PC-9 (cell line): ENCODE measurements around the gene FURIN. TPM values are rescaled to one million over a fixed set of nuclear protein-coding genes. Genes with fewer than 3 reads are reported as not detected.

ENCODE experiments used
- BruUV-seq: library from RNA; stranded (reverse); fragments of 400-500 nt; replicated peaks from 2 replicates; lab custom pipeline; 2021; lab: Mats Ljungman, UMichigan
- CTCF ChIA-PET: fragments of 300-600 bp; sonication (Branson Sonifier 250); formaldehyde crosslinking; loops from one replicate; lab custom pipeline; 2022; ENCODE audit warnings: antibody characterized with exemption; lab: Charles Lee
- POLR2A ChIA-PET: fragments of 300-600 bp; sonication (Branson Sonifier 250); formaldehyde crosslinking; loops from one replicate; lab custom pipeline; 2022; ENCODE audit warnings: antibody characterized with exemption; ENCODE audit not compliant: unreplicated experiment; lab: Charles Lee
- DNase-seq, 2 experiments: peaks; one replicate each; pipeline versions ENCODE4 v3.0.0 to v3.0.0-alpha.2; 2015 to 2022; ENCODE audit warnings: mixed read lengths in 1 of 2
- H2AFZ ChIP-seq: fragments of 200-600 bp; sonication (generic); 2 replicates; pipeline ENCODE4 v1.8.1; 2017; ENCODE audit warnings: antibody characterized with exemption
- H3F3A ChIP-seq: fragments of 200-600 bp; sonication (generic); 2 replicates; pipeline ENCODE4 v1.8.1; 2017; ENCODE audit warnings: antibody characterized with exemption, mild to moderate bottlenecking, low read depth; ENCODE audit not compliant: insufficient read depth
- H3K27ac ChIP-seq: fragments of 200-600 bp; sonication (generic); 2 replicates; pipeline ENCODE4 v1.6.1; 2016; ENCODE audit warnings: mixed run types
- H3K27me3 ChIP-seq: fragments of 200-600 bp; sonication (generic); 2 replicates; pipeline ENCODE4 v1.6.1; 2016; ENCODE audit warnings: low read depth, mixed run types; ENCODE audit not compliant: insufficient read depth
- H3K36me3 ChIP-seq: fragments of 200-600 bp; sonication (generic); 2 replicates; pipeline ENCODE4 v1.6.1; 2016; ENCODE audit warnings: low read depth, mixed run types
- H3K4me1 ChIP-seq: fragments of 200-600 bp; sonication (generic); replicated peaks from 2 replicates; pipeline ENCODE4 v1.6.1; 2016; ENCODE audit warnings: mixed run types; ENCODE audit not compliant: insufficient read depth
- H3K4me2 ChIP-seq: fragments of 200-600 bp; sonication (generic); 2 replicates; pipeline ENCODE4 v1.6.1; 2017; ENCODE audit warnings: mixed run types
- H3K4me3 ChIP-seq: fragments of 200-600 bp; sonication (generic); 2 replicates; pipeline ENCODE4 v1.6.1; 2016; ENCODE audit warnings: mixed run types
- H3K79me2 ChIP-seq: fragments of 200-600 bp; sonication (generic); 2 replicates; pipeline ENCODE4 v1.6.1; 2017; ENCODE audit warnings: low read depth, mixed run types
- H3K9me2 ChIP-seq: fragments of 200-600 bp; sonication (generic); 2 replicates; pipeline ENCODE4 v1.8.1; 2017; ENCODE audit warnings: mild to moderate bottlenecking; ENCODE audit not compliant: insufficient read depth
- H3K9me3 ChIP-seq: fragments of 200-600 bp; sonication (generic); 2 replicates; pipeline ENCODE4 v1.8.1; 2016; ENCODE audit warnings: low read depth; ENCODE audit not compliant: insufficient read depth
- H4K20me1 ChIP-seq: fragments of 200-600 bp; sonication (generic); 2 replicates; pipeline ENCODE4 v1.8.1; 2017; ENCODE audit not compliant: insufficient read depth
- EZH2 ChIP-seq: fragments of 200-600 bp; sonication (generic); IDR thresholded peaks from 2 replicates; pipeline ENCODE4 v1.8.0; 2017; ENCODE audit warnings: antibody characterized with exemption, low read depth
- intact Hi-C: fragments of 100-400 bp; cut with micrococcal nuclease; formaldehyde crosslinking; loops from one replicate; pipeline ENCODE4 v1.10.0; 2022; ENCODE audit not compliant: unreplicated experiment
- total RNA-seq: library from RNA; stranded (reverse); gene quantifications from 2 replicates; pipeline ENCODE4 v1.2.3, GENCODE V29; 2021
- TF ChIP-seq, protein P1 (sequence below): fragments of 200-600 bp; sonication (generic); conservative IDR thresholded peaks from 2 replicates; pipeline ENCODE4 v1.6.1; 2017; ENCODE audit warnings: mixed run types, antibody characterized with exemption, mild to moderate bottlenecking, moderate library complexity

Gene FURIN
- total RNA-seq, 1 experiment from 2014 or later: 50.4 TPM

DNA sequence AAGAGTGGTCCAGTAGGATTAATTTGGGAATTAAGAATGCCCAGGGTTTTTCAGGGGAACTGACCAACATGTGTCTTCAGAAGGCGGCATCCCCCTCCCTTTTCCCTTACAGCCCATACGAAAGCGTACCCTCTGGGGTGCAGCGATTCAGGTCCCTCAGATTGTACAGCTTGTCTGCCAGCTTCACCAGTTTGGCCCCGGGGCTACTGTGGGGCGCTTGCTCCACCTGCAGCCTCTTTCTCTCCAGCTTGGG lies 63.1 kb downstream of the FURIN start:
- peak overlapping the region; percentile 100; the same call in 1 of the 2 replicates for H2AFZ ChIP-seq
- no peaks in the 10 kb centered on the region for H3K36me3 ChIP-seq
- H3K9me3 ChIP-seq: no peaks in the 10 kb centered on the region
- H3F3A ChIP-seq: peaks cover 15% of the 10 kb centered on the region; the same call in 1 of the 2 replicates
- no peaks in the 10 kb centered on the region for H3K9me2 ChIP-seq
- peaks cover 11% of the 10 kb centered on the region for H3K79me2 ChIP-seq
- H3K4me3 ChIP-seq: peak overlapping the region; percentile 88; the same call in 1 of the 2 replicates
- TF ChIP-seq, protein P1, sequence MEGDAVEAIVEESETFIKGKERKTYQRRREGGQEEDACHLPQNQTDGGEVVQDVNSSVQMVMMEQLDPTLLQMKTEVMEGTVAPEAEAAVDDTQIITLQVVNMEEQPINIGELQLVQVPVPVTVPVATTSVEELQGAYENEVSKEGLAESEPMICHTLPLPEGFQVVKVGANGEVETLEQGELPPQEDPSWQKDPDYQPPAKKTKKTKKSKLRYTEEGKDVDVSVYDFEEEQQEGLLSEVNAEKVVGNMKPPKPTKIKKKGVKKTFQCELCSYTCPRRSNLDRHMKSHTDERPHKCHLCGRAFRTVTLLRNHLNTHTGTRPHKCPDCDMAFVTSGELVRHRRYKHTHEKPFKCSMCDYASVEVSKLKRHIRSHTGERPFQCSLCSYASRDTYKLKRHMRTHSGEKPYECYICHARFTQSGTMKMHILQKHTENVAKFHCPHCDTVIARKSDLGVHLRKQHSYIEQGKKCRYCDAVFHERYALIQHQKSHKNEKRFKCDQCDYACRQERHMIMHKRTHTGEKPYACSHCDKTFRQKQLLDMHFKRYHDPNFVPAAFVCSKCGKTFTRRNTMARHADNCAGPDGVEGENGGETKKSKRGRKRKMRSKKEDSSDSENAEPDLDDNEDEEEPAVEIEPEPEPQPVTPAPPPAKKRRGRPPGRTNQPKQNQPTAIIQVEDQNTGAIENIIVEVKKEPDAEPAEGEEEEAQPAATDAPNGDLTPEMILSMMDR: no peak
- CTCF ChIA-PET: interaction anchor here (0.5 to 2.2 kb wide), 8 partner anchors 10 to 638 kb away, joined by 3 to 11 read pairs (median 4); partner anchors contain the start of genes MAN2A2 and VPS33B
- no peaks in the 10 kb centered on the region for H4K20me1 ChIP-seq
- intact Hi-C loops: loop anchor here (1.0 to 10.0 kb wide), 6 partner anchors 29 to 829 kb away; partner anchors contain the start of genes BLM, IDH2 and MAN2A2
- no peaks in the 10 kb centered on the region for H3K27me3 ChIP-seq
- BruUV-seq: no TSS peak
- no peak overlapping the region for H3K27ac ChIP-seq
- peaks cover 33% of the 10 kb centered on the region for H3K4me1 ChIP-seq
- POLR2A ChIA-PET: interaction anchor here (0.5 to 0.6 kb wide), 3 partner anchors 30 to 1879 kb away, joined by 3 to 7 read pairs (median 4); no protein-coding TSS in a partner anchor
- no peak for DNase-seq
- peak overlapping the region; percentile 73 for H3K4me2 ChIP-seq

DNA sequence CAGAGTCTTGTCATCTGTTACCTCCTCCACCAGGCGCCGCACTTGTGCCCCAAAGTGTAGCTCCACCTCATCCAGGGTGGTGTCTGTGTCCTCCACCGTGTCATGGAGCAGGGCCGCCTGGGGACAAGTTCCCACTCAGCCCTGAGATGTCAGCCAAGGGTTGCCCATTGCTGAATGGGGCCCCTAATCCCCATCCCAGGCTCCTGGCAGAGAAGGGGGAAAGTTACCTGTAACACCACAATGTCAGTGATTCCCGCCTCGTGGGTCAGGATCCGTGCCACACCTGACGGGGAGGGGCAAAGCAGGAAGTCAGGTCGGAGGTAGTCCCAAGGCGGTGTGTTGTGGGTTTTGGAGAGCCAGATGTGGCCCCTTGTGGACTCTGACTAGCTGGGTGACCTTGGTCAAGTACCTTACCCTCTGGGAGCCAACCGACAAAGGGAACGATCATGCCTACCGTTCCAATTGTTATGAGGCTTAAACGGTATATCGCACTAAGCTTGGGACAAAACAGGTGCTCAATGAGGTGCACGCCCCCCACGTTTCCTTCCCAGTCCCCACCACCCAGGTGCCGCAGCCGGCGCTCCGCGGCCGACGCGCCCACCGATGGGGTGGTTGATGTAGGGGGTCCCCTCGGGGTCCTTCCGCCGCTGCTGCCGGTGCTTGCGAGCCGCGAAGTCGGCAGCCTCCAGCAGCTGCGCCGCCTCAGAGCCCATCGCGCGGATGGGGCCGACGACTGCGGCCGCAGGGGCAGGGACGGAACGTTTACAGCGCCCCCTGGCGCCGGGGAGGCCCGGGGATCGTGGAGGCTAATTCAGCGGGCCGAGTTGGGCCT lies 63.7 kb downstream of the FURIN start, which contains the start of gene HDDC3:
Gene HDDC3 (minus strand): TSS at position 722 of the 832 bp plus-strand sequence. CDS start 9 bp downstream, at position 713.
- Histone ChIP-seq H4K20me1 (no peaks in the 10 kb centered on the region), H3K36me3 (no peaks in the 10 kb centered on the region), H2AFZ (peak within 1 kb of the TSS; percentile 100), H3K4me1 (peaks cover 33% of the 10 kb centered on the region), H3K4me2 (peak within 1 kb of the TSS; percentile 73), H3K9me3 (no peaks in the 10 kb centered on the region), H3K27ac (peak within 1 kb of the TSS; percentile 58), H3F3A (peaks cover 15% of the 10 kb centered on the region; the same call in 1 of the 2 replicates), H3K4me3 (peak within 1 kb of the TSS; percentile 88), H3K9me2 (no peaks in the 10 kb centered on the region), H3K79me2 (peaks cover 11% of the 10 kb centered on the region), H3K27me3 (no peaks in the 10 kb centered on the region)
- intact Hi-C loops: loop anchor here (1.0 to 10.0 kb wide), 7 partner anchors 29 to 830 kb away; partner anchors contain the start of genes BLM, IDH2 and MAN2A2
- BruUV-seq: no TSS peak
- CTCF ChIA-PET: interaction anchor here (0.6 to 2.2 kb wide), 10 partner anchors 10 to 866 kb away, joined by 3 to 11 read pairs (median 4); partner anchors contain the start of genes MAN2A2 and VPS33B
- TF ChIP-seq, protein P1: peak; percentile 88
- no peak for TF ChIP-seq EZH2
- POLR2A ChIA-PET: interaction anchor here (0.5 to 0.6 kb wide), 3 partner anchors 31 to 1879 kb away, joined by 3 to 7 read pairs (median 4); no protein-coding TSS in a partner anchor
- DNase-seq: peak; percentile 84 to 89

DNA sequence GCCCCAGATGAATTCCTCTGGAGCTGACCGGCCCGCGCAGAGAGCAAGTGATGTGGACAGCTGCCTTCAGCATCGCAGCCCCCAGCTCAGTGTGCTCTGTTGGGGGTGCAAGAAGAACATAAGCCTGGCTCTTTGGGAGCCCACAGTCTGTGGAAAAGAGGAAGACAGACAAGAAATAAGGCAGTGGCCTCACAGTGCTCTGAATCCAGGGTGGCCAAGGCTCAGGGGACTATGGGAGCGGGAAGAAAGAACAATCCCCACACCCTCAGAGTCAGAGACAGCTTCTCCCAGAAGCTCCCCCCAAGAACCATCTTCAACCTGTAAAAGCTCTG lies 64.2 kb downstream of the FURIN start:
- Histone ChIP-seq H3K27ac (no peak overlapping the region), H4K20me1 (no peaks in the 10 kb centered on the region), H2AFZ (peak overlapping the region; percentile 100), H3K9me2 (no peaks in the 10 kb centered on the region), H3K4me3 (peak overlapping the region; percentile 88; the same call in 1 of the 2 replicates), H3K4me2 (peak overlapping the region; percentile 73), H3K27me3 (no peaks in the 10 kb centered on the region), H3K9me3 (no peaks in the 10 kb centered on the region), H3K36me3 (no peaks in the 10 kb centered on the region), H3K79me2 (peaks cover 11% of the 10 kb centered on the region), H3K4me1 (peaks cover 33% of the 10 kb centered on the region), H3F3A (peaks cover 15% of the 10 kb centered on the region; the same call in 1 of the 2 replicates)
- no TSS peak for BruUV-seq
- CTCF ChIA-PET: interaction anchor here (0.6 to 2.2 kb wide), 6 partner anchors 30 to 866 kb away, joined by 3 to 11 read pairs (median 4); partner anchors contain the start of genes MAN2A2 and VPS33B
- intact Hi-C loops: loop anchor here (1.0 to 10.0 kb wide), 5 partner anchors 101 to 830 kb away; partner anchors contain the start of genes BLM and IDH2
- POLR2A ChIA-PET: no interaction called here
- TF ChIP-seq, protein P1: peak; percentile 19; the same call in 1 of the 2 replicates
- TF ChIP-seq EZH2: no peak
- no peak for DNase-seq
